H9 (cell line): ENCODE data around the gene ARHGEF1. TPM values are rescaled to one million over a fixed set of nuclear protein-coding genes. Genes with fewer than 3 reads are reported as not detected.
"Not testable (repeated sequence)": the region's sequence is repeated elsewhere in the genome, so short reads cannot be mapped to it uniquely, and the experiment has no call there.

Source experiments
- DNase-seq: peaks from one replicate; pipeline ENCODE4 v3.0.0-alpha.2; 2017
- H2AFZ ChIP-seq: one replicate; pipeline ENCODE4 v1.6.1; 2013; ENCODE audit warnings: mild to moderate bottlenecking, low read length, control low read depth, moderate library complexity
- H2AK5ac ChIP-seq: 2 replicates; pipeline ENCODE4 v1.6.1; 2013; ENCODE audit warnings: low read length, control low read depth, mixed read lengths; ENCODE audit not compliant: insufficient read length
- H2BK120ac ChIP-seq: one replicate; pipeline ENCODE4 v1.6.1; 2013; ENCODE audit warnings: low read depth, mild to moderate bottlenecking, low read length, control low read depth, inconsistent platforms; ENCODE audit not compliant: poor library complexity, severe bottlenecking
- H2BK12ac ChIP-seq: 2 replicates; pipeline ENCODE4 v1.6.1; 2013; ENCODE audit warnings: low read length, control low read depth, mixed read lengths, low read depth; ENCODE audit not compliant: insufficient read length
- H2BK15ac ChIP-seq: 2 replicates; pipeline ENCODE4 v1.6.1; 2013; ENCODE audit warnings: low read depth, low read length, control low read depth
- H2BK20ac ChIP-seq: one replicate; pipeline ENCODE4 v1.6.1; 2013; ENCODE audit warnings: low read depth, mild to moderate bottlenecking, low read length, control low read depth, inconsistent platforms; ENCODE audit not compliant: poor library complexity, severe bottlenecking
- H2BK5ac ChIP-seq: 2 replicates; pipeline ENCODE4 v1.6.1; 2013; ENCODE audit warnings: low read length, control low read depth, mixed read lengths; ENCODE audit not compliant: insufficient read length
- H3K14ac ChIP-seq: 2 replicates; pipeline ENCODE4 v1.6.1; 2013; ENCODE audit warnings: low read length, control low read depth; ENCODE audit not compliant: insufficient read depth
- H3K18ac ChIP-seq: 2 replicates; pipeline ENCODE4 v1.6.1; 2013; ENCODE audit warnings: low read depth, mild to moderate bottlenecking, mixed read lengths, low read length, control low read depth; ENCODE audit not compliant: insufficient read length
- H3K23ac ChIP-seq: 2 replicates; pipeline ENCODE4 v1.6.1; 2013; ENCODE audit warnings: low read length, control low read depth, mixed read lengths, low read depth; ENCODE audit not compliant: insufficient read length
- H3K23me2 ChIP-seq: 2 replicates; pipeline ENCODE4 v1.6.1; 2013; ENCODE audit warnings: low read depth, mild to moderate bottlenecking, mixed read lengths, low read length, control low read depth; ENCODE audit not compliant: insufficient read length, poor library complexity, severe bottlenecking
- H3K27ac ChIP-seq: 2 replicates; pipeline ENCODE4 v1.5.1; 2013; ENCODE audit warnings: low read length, control low read depth, mixed read lengths, low read depth; ENCODE audit not compliant: insufficient read length
- H3K27me3 ChIP-seq: 2 replicates; pipeline ENCODE4 v1.6.1; 2013; ENCODE audit warnings: low read length, control low read depth, inconsistent platforms; ENCODE audit not compliant: insufficient read depth
- H3K4ac ChIP-seq: 2 replicates; pipeline ENCODE4 v1.6.1; 2013; ENCODE audit warnings: low read depth, mild to moderate bottlenecking, control low read depth, inconsistent platforms, low read length, moderate library complexity
- H3K4me1 ChIP-seq: 2 replicates; pipeline ENCODE4 v1.6.1; 2013; ENCODE audit warnings: low read length, control low read depth, inconsistent platforms; ENCODE audit not compliant: insufficient read depth
- H3K4me2 ChIP-seq: 2 replicates; pipeline ENCODE4 v1.6.1; 2013; ENCODE audit warnings: low read length, control low read depth, mixed read lengths; ENCODE audit not compliant: insufficient read length, insufficient read depth
- H3K56ac ChIP-seq: 2 replicates; pipeline ENCODE4 v1.6.1; 2013; ENCODE audit warnings: low read depth, mild to moderate bottlenecking, mixed read lengths, low read length, control low read depth; ENCODE audit not compliant: insufficient read length
- H3K79me1 ChIP-seq: 2 replicates; pipeline ENCODE4 v1.6.1; 2013; ENCODE audit warnings: low read depth, mild to moderate bottlenecking, moderate library complexity, low read length, control low read depth, inconsistent platforms; ENCODE audit not compliant: insufficient read depth, poor library complexity, severe bottlenecking
- H3K79me2 ChIP-seq: 2 replicates; pipeline ENCODE4 v1.6.1; 2013; ENCODE audit warnings: low read length, control low read depth, inconsistent platforms; ENCODE audit not compliant: insufficient read depth
- H3K9ac ChIP-seq: 2 replicates; pipeline ENCODE4 v1.6.1; 2013; ENCODE audit warnings: low read length, control low read depth, mixed read lengths; ENCODE audit not compliant: insufficient read length; ENCODE audit errors: extremely low read depth
- H3K9me3 ChIP-seq: one replicate; pipeline ENCODE4 v1.6.1; 2013; ENCODE audit warnings: low read depth, low read length, inconsistent platforms; ENCODE audit not compliant: control insufficient read depth
- H3T11ph ChIP-seq: one replicate; pipeline ENCODE4 v1.6.1; 2013; ENCODE audit warnings: mild to moderate bottlenecking, low read length, control low read depth, inconsistent platforms
- H4K20me1 ChIP-seq: one replicate; pipeline ENCODE4 v1.6.1; 2013; ENCODE audit not compliant: control insufficient read depth, insufficient read length, insufficient read depth
- H4K5ac ChIP-seq: 2 replicates; pipeline ENCODE4 v1.6.1; 2013; ENCODE audit warnings: low read depth, mild to moderate bottlenecking, mixed read lengths, low read length, control low read depth; ENCODE audit not compliant: insufficient read length
- H4K8ac ChIP-seq: replicated peaks from 2 replicates; pipeline ENCODE4 v1.6.1; 2013; ENCODE audit warnings: low read length, control low read depth, mixed read lengths, low read depth; ENCODE audit not compliant: insufficient read length
- H4K91ac ChIP-seq: 2 replicates; pipeline ENCODE4 v1.6.1; 2013; ENCODE audit warnings: low read depth, mild to moderate bottlenecking, moderate library complexity, mixed read lengths, low read length, control low read depth; ENCODE audit not compliant: insufficient read length
- H3K27ac Mint-ChIP-seq, 3 experiments: 2 replicates in 2 of 3; 3 replicates in 1 of 3; pipeline ENCODE4 v1.8.0; 2020 to 2021; ENCODE audit warnings: mixed read lengths in 3 of 3, mild to moderate bottlenecking in 1 of 3, moderate library complexity in 1 of 3
- H3K27me3 Mint-ChIP-seq: 2 replicates; pipeline ENCODE4 v1.8.0; 2021; ENCODE audit warnings: low read depth, mild to moderate bottlenecking, moderate library complexity, mixed read lengths
- H3K36me3 Mint-ChIP-seq, 3 experiments: 2 replicates in 2 of 3; 3 replicates in 1 of 3; pipeline ENCODE4 v1.8.0; 2020 to 2021; ENCODE audit warnings: low read depth in 3 of 3, mixed read lengths in 3 of 3; ENCODE audit not compliant: insufficient read depth in 1 of 3
- H3K4me1 Mint-ChIP-seq, 2 experiments: 2 replicates each; pipeline ENCODE4 v1.8.0; 2020; ENCODE audit warnings: mixed read lengths in 2 of 2
- H3K4me3 Mint-ChIP-seq, 2 experiments: 2 replicates in 1 of 2; 3 replicates in 1 of 2; pipeline ENCODE4 v1.8.0; 2020 to 2021; ENCODE audit warnings: mild to moderate bottlenecking in 2 of 2, mixed read lengths in 2 of 2, moderate library complexity in 1 of 2
- H3K9me3 Mint-ChIP-seq, 2 experiments: 2 replicates in 1 of 2; 3 replicates in 1 of 2; pipeline ENCODE4 v1.8.0; 2020; ENCODE audit warnings: mild to moderate bottlenecking in 2 of 2, mixed read lengths in 2 of 2, moderate library complexity in 1 of 2
- WGBS: extraction: QIAGEN DNeasy Blood & Tissue Kit; methylation state at CpG from one replicate; pipeline ENCODE4 v1.1.7; 2013; ENCODE audit warnings: missing lambda C conversion rate, low lambda C conversion rate, mixed read lengths; ENCODE audit not compliant: insufficient read length; ENCODE audit errors: extremely low coverage; 5-methylcytosine and 5-hydroxymethylcytosine counted together
- total RNA-seq: library from RNA; stranded (reverse); gene quantifications from 2 replicates; pipeline ENCODE4 v1.2.1, GENCODE V29; 2021
- TF ChIP-seq, protein P1 (sequence below): fragments of 200-600 bp; sonication (generic); conservative IDR thresholded peaks from 3 replicates; pipeline ENCODE4 v1.8.0; 2021; ENCODE audit warnings: antibody characterized with exemption, mild to moderate bottlenecking

ARHGEF1 gene
- total RNA-seq, 1 experiment from 2014 or later = 50.3 TPM

DNA sequence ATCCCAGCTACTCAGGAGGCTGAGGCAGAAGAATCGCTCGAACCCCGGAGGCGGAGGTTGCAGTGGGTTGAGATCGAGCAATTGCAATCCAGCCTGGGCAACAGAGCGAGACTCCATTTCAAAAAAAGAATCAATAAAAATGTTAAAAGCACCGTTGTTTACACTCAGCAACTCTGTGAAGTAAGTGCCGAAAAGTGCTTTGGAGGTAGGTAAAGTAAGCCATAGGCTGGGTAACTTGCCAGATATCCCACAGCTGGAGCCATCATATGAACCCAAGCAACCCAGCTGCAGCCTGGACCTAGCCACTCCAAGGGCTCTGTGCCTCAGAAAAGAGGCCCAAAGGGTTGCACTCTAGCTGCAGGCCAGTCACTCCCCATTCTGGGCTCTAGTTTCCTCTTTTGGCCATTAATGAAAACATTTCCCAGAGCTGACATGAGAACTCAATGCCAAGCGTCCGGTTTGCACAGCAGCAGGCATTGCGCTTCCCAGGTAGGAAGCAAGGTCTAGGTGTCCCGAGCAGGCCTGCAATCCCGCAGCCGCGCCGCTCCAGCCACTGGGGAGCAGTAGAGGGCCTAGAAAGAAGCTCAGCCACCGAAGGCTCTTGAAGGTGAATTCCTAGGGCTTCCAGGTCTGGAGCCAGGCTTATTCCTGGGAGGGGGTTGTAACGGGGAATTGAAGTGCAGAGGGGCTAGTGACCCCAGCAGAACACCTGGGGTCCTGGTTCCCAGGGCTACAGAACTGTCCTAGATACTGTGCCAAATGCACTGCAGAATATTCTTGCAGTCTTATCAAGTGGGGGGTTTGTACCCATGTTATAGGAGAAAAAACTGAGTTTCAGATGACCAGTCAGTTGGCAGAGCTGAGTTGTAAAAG lies 10.0 kb upstream of the ARHGEF1 start:
- no peak overlapping the region for H2BK12ac ChIP-seq
- no peak overlapping the region for H3K23ac ChIP-seq
- H3K79me2 ChIP-seq = no peaks in the 10 kb centered on the region
- no peak overlapping the region for H4K91ac ChIP-seq
- H3K9me3 Mint-ChIP-seq = no peaks in the 10 kb centered on the region
- H3K4me2 ChIP-seq = no peak overlapping the region
- peak overlapping the region; percentile 15 to 90 (median 86); a peak in 6 of 7 replicates for H3K27ac Mint-ChIP-seq
- whole genome bisulfite sequencing = no CpG with 5 or more reads among the region's 18 CpGs
- TF ChIP-seq, protein P1, sequence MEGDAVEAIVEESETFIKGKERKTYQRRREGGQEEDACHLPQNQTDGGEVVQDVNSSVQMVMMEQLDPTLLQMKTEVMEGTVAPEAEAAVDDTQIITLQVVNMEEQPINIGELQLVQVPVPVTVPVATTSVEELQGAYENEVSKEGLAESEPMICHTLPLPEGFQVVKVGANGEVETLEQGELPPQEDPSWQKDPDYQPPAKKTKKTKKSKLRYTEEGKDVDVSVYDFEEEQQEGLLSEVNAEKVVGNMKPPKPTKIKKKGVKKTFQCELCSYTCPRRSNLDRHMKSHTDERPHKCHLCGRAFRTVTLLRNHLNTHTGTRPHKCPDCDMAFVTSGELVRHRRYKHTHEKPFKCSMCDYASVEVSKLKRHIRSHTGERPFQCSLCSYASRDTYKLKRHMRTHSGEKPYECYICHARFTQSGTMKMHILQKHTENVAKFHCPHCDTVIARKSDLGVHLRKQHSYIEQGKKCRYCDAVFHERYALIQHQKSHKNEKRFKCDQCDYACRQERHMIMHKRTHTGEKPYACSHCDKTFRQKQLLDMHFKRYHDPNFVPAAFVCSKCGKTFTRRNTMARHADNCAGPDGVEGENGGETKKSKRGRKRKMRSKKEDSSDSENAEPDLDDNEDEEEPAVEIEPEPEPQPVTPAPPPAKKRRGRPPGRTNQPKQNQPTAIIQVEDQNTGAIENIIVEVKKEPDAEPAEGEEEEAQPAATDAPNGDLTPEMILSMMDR = peak; percentile 84
- H2BK15ac ChIP-seq = no peak overlapping the region
- H2AK5ac ChIP-seq = no peak overlapping the region
- peak overlapping the region in 1 of 2 experiments; percentile 50; a peak in 2 of 5 replicates for H3K4me3 Mint-ChIP-seq
- no peaks in the 10 kb centered on the region for H3K9me3 ChIP-seq
- no peaks in the 10 kb centered on the region for H3K4me1 ChIP-seq
- H3K79me1 ChIP-seq = no peaks in the 10 kb centered on the region
- no peak overlapping the region for H3K14ac ChIP-seq
- H2AFZ ChIP-seq = no peak overlapping the region
- no peak overlapping the region for H2BK5ac ChIP-seq
- no peak overlapping the region for H2BK20ac ChIP-seq
- H3T11ph ChIP-seq = no peak overlapping the region
- no peak overlapping the region for H4K5ac ChIP-seq
- H4K8ac ChIP-seq = no peak overlapping the region
- H4K20me1 ChIP-seq = no peaks in the 10 kb centered on the region
- no peak overlapping the region for H3K56ac ChIP-seq
- no peak overlapping the region for H2BK120ac ChIP-seq
- no peak overlapping the region for H3K9ac ChIP-seq
- DNase-seq = peak; percentile 94
- H3K27me3 ChIP-seq = no peaks in the 10 kb centered on the region
- no peak overlapping the region for H3K18ac ChIP-seq
- H3K23me2 ChIP-seq = no peaks in the 10 kb centered on the region
- H3K4me1 Mint-ChIP-seq = peaks cover 4 to 13% of the 10 kb centered on the region in 2 experiments; a peak in 2 of 4 replicates
- H3K27ac ChIP-seq = no peak overlapping the region
- peaks cover 14% of the 10 kb centered on the region for H3K27me3 Mint-ChIP-seq
- H3K36me3 Mint-ChIP-seq = peaks cover 21 to 40% (median 39%) of the 10 kb centered on the region in 3 experiments
- no peak overlapping the region for H3K4ac ChIP-seq

DNA sequence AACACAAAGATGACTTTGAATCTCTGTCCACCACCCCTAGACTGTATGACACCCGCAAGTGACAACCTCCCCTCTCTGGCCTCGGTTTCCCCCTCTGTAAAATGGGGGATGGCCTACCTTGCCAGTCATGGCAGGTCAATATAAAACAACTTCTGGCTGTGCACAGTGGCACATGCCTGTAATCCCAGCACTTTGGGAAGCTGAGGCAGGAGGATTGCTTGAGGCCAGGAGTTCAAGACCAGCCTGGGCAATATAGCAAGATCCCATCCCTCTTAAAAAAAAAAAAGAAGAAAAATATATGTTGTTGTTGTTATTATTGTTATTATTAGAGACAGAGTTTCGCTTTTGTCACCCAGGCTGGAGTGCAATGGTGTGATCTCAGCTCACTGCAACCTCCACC lies 7.0 kb upstream of the ARHGEF1 start:
- not testable (repeated sequence) for H3K79me1 ChIP-seq, H3T11ph ChIP-seq, H3K27ac Mint-ChIP-seq, H2AFZ ChIP-seq, H3K9ac ChIP-seq, DNase-seq, H4K91ac ChIP-seq, H3K4me2 ChIP-seq, H3K56ac ChIP-seq, H3K79me2 ChIP-seq, H2AK5ac ChIP-seq, H3K23me2 ChIP-seq, H3K4ac ChIP-seq, H3K27ac ChIP-seq, H4K8ac ChIP-seq, H2BK120ac ChIP-seq, H2BK12ac ChIP-seq, H2BK20ac ChIP-seq, H3K4me3 Mint-ChIP-seq, H2BK15ac ChIP-seq, H3K4me1 ChIP-seq, H3K23ac ChIP-seq, H3K14ac ChIP-seq, H3K9me3 Mint-ChIP-seq, H3K9me3 ChIP-seq, H4K20me1 ChIP-seq, H4K5ac ChIP-seq, H3K27me3 ChIP-seq, H2BK5ac ChIP-seq, H3K18ac ChIP-seq
- H3K4me1 Mint-ChIP-seq = peaks cover 2 to 13% of the 10 kb centered on the region in 2 experiments; a peak in 2 of 4 replicates
- peaks cover 34% of the 10 kb centered on the region for H3K27me3 Mint-ChIP-seq
- H3K36me3 Mint-ChIP-seq = peaks cover 5 to 11% (median 11%) of the 10 kb centered on the region in 3 experiments; a peak in 6 of 7 replicates
- no CpG with 5 or more reads among the region's 3 CpGs for WGBS
